ENCODE results near the gene MGST2.

MGST2 gene

DNA sequence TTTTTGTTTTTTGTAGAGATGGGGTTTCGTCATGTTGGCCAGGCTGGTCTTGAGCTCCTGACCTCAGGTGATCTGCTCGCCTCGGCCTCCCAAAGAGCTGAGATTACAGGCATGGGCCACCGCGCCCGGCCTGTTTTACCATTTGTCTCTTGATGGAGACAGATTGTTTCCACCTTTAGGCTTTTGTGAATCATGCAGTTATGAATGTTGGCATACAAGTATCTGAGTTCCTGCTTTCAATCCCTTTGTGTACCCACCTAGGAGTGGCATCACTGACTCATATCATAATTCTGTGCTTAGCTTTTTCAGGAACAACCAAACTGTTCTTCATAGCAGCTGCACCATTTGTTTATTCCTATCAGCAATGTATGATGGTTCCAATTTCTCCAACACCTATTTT is 20.2 kb upstream of the MGST2 start:
- DNase-seq, result no peak

DNA sequence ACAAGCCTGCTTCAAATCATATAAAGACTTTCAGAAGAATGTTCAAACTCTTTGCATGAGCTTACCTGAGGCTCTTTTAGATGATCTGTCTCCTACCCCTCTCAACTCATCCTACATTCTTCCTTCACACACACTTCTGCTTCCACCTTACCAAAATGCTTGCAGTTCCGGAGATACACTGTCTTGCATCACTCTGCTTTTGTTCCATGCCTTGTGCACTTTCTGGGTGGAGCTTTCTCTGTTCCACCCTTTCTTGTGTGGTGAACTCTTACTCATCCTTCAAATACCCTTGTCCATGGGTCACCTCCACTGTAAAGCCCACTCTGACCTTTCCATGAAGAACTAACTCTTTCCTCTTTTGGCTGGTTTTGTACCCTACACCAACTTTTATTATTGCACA is 18.4 kb upstream of the MGST2 start:
- no peak for DNase-seq

DNA sequence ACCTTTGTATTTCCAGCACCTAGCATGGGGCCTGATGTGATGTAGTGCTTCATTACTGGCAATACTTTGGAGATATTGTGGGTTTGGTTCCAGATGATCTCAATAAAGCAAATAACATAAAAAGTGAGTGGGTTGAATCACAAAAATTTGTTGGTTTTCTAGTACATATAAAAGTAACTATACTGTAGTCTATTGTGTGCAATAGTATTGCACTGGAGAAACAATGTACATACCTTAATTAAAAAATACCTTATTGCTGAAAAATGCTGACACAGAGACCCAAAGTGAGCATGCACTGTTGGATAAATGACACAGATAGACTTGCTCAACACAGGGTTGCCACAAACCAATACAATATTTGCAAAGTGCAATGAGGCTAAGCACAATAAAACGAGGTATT is 17.7 kb upstream of the MGST2 start:
- no peak for DNase-seq

DNA sequence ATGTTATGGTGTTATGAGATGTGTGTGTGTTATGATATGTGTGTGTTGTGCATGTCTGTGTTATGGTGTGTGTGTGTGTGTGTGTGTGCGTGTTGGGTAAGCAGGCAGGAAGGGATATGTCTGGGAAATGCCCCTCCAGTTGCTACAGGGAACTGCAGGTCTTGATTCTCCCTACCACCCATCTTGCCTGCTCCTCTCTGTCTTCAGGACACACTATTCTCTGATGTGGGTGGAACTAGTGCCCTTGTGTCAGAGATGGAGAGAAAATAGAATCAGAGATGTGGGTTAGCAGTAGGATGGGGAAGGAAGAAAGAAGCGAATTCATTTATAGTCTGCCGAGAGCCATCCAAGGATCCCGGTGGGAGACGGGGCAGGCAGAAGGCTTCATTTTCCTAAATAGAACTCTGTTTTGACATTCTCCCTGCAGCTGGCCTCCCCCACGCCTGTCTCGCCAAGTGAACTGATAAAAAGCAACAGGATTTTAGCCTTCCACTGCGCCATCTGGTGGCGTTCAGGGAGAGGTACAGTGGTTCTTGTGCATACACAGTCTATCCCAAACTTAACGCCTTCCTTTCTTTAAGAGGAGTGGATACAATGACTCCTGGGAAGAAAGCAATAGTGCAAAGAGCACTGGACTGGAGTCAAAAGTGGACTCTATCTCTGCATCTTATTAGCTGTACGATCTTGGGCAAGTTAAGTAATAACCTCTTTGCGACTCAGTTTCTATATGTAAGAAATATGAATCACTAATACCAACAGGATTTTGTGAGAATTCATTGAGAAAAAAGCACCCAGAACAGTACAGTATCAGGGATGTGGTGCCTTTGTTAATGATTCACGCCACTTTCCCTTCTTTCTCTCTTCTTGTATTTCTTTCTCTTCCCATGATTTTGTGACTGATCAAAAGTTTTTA is 14.1 kb upstream of the MGST2 start:
- DNase-seq, result peak; percentile 87

- DNase-seq, result no peak
Measured at GRCh38 chr4:139654516-139654915, 11.1 kb upstream of the MGST2 start.

- no peak for DNase-seq
Measured at GRCh38 chr4:139655116-139655515, 10.5 kb upstream of the MGST2 start.

- peak; percentile 77 for DNase-seq
Measured at GRCh38 chr4:139656614-139657486, 8.8 kb upstream of the MGST2 start.

DNA sequence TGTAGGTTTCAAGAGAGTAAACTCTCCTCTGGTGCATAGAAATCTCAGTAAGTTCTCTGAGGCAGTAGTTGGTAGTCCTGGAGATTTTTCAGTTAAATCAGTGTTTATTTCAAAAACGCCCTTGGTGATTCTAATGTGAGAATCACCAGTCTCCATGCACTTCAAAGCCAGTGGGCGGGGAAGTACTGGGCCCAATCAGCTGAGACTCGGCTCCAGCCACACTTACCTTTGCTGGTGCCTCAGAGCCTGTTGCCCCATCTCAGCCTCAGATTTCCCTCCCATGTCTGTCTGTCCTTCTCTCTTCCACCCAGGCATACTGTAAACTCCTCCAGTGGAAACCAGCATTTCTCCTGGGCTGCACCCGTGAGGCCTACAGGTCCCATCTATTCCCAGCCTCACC is 7.4 kb upstream of the MGST2 start:
- peak; percentile 63 for DNase-seq

GRCh38 chr4:139658586-139659382 is 6.8 kb upstream of the MGST2 start:
- no peak for DNase-seq

DNA sequence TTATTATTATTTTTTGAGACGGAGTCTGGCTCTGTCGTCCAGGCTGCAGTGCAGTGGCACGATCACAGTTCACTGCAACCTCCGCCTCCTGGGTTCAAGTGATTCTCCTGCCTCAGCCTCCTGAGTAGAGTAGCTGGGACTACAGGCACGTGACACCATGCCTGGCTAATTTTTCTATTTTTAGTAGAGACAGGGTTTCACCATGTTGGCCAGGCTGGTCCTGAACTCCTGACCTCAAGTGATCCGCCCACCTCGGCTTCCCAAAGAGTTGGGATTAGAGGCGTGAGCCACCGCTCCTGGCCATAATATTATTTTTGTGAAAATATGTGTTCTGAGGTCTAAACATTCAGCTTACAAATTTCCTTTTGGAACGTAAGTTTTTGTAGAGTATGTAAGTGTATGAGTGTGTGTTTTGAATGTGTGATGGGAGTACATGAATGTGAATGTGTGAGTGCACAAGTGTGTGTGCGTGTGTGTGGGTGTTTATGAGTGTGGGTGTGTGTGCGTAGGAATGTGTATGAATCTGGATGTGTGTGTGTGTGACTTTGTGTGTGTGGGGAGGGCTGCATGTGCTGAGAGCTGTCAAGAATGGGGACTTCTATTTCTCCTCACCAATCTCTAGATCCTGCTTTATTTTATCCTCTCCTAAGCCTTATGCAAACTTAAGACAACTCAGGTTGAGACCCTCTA is 5.7 kb upstream of the MGST2 start:
- no peak for DNase-seq

DNA sequence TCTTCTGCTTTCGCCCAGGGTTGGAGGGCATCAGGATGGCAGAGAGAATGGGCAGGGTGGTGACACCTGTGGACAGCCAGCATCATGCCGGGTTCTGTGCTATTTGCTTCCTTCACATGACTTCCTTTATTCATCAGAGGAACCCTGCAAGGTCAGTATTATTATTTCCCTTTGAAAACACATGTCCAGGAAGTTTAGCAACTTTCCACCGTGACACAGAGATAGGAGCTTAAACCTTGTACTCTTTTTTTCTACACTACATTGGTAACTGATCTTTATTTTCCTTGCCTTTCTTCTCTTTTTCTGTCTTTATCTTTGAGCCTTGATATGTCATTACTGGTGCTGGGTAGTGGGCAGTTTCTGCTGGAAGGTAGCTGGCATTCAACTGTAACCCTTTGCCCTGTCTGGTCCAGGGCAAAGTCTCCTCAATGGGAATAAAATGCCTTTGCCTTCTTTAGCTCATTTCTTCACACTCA is 5.0 kb upstream of the MGST2 start:
- no peak for DNase-seq

DNA sequence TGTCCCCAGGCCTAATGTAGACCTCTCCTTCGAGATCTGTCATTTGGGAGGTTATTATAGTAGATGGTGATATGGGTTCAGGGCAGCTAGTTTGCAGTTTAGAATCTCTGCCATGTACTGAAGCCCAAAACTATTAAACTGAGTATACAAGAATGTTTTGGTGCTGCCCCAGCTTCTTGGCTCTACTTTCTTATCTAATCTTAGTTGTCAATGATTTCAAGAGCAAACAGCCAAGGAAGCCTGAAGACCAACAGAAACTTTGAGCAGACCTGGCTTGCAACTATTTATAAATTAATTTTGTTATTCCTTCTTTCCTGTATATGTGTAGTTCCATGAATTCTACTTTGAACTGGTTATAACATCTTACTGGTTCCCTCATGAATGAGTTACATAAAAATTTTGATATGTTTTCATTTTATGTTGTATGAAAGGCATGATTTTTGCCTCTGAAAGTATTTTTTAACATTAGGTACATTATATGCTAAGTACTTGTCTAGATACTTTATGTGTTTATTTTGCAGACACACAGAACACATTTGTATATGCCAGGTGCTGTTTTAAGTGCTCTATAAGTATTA is 2.0 kb upstream of the MGST2 start:
- no peak for DNase-seq

DNA sequence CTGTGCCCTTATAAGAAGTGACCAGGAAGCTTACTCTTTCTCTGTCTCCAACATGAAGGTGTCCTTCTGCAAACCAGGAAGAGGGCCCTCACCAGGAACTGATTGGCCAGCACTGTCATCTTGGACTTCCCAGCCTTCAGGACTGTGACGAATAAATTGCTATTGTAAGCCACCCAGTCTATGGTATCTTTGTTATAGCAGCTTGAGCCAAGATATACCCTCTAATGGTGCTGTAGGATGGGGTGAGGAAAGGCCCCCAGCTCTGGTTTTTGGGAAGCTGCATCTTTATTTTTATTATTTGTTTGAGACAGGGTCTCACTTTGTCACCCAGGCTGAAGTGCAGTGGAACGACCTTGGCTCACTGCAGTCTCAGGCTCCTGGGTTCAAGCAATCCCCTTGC is 1.2 kb upstream of the MGST2 start:
- DNase-seq, result no peak

DNA sequence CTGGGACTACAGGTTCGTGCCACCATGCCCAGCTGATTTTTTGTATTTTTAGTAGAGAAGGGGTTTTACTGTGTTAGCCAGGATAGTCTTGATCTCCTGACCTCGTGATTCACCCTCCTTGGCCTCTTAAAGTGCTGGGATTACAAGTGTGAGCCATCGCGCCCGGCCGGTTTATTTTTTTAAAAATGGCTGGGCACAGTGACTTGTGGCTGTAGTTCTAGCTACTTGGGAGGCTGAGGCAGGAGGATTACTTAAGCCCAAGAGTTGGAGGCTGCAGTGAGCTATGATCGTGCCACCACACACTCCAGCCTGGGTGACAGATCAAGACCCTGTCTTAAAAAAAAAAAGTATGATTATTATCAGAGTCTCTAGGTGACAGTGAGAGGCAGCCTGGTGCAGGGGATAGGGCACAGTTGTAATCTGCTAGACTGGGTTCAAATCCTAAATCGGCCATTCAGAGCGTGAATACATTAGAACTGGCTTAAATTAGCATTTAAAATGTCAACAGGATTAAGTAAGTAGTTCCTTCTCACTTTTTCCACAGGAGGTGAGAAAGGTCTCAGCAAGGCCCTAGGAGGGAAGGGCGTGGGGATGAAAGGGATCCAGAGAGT is 435 bp upstream of the MGST2 start:
- no peak for DNase-seq

DNA sequence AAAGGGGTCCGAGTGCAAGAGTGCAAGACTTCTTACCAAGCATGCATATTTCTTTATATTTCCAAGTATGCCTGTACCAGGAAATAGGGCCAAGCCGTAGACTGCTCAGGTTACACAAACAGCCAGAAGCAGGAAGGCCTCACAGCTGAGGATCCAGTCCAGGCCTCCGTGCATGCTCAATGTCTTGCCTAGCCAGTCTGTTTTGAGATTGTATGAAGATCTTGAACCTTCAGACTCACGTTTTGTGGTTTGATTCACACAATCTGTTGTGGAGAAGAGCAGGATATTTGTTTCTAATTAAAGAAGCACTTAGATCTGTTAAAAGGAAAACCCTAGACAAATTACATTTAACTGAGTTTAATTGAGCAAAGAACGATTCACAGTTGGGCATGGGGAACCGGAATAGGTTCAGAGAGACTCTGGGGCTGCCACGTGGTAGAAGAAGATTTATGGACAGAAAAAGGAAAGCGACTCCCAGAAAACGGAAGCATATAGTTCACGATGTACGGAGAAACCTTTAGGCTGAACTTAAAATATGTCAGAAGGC is 1.2 kb downstream of the MGST2 start:
- DNase-seq, result no peak

DNA sequence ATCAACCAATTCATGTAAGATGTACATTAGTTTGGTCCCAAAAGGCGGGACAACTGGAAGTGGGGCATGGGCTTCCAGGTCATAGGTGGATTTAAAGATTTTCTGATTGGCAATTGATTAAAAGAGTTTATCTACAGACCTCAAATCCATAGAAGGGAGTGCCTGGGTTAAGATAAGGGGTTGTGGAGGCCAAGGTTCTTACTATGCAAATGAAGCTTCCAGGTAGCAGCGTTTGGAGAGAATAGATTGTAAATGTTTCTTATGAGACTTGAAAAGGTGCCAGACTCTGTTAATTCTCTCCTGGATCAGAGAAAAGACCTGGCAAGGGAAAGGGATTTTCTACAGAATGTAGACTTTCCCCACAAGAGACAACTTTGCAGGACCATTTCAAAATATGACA is 2.4 kb downstream of the MGST2 start:
- no peak for DNase-seq

DNA sequence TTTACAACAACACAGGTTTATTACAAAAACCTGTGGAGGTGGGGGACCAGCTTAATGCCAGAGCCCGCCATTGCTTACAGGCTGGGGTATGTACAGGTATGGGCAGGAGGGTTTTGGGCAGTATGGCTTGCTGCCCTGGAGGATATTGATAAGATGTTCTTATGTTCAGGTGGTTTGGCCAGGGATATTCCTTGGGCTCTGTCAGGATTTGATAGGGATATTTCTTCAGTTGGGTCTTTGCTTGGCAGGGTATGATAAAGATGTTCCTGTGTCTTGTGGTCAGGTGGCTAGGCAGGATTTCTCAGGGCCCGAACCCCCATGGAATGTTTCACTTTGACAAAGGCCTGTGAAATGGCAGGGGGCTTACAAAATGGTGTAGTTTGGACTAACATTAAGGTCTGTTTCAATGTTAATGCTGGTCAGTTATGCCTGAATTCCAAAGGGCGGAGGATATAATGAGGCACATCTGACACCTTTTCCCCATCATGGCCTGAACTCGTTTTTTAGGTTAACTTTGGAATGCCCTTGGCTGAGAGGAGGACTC is 3.1 kb downstream of the MGST2 start:
- no peak for DNase-seq

- DNase-seq, result no peak
Measured at GRCh38 chr4:139669335-139669734, 3.7 kb downstream of the MGST2 start.

GRCh38 chr4:139669890-139670289 is 4.3 kb downstream of the MGST2 start:
- no peak for DNase-seq

GRCh38 chr4:139670775-139671174 is 5.2 kb downstream of the MGST2 start:
- DNase-seq, result no peak

- DNase-seq, result no peak
Measured at GRCh38 chr4:139672215-139672614, 6.6 kb downstream of the MGST2 start.

Data from activated effector memory CD4-positive, alpha-beta T cell treated with anti-CD3 and anti-CD28 coated beads, Interleukin-2, amount 50 U/mL, for 16 hours (primary cell).